Muscle of leg (tissue), 11 donors: ENCODE results near the gene POLR2L. TPM values are rescaled to one million over a fixed set of nuclear protein-coding genes. Genes with fewer than 3 reads are reported as not detected.

ENCODE experiments used
- DNase-seq: peaks from one replicate; pipeline ENCODE4 v3.0.0; 2013
- H3K27ac ChIP-seq: one replicate; pipeline ENCODE4 v1.5.1; 2013; ENCODE audit warnings: mild to moderate bottlenecking, low read length, control low read depth
- H3K27me3 ChIP-seq: one replicate; pipeline ENCODE4 v1.6.1; 2013; ENCODE audit warnings: low read length; ENCODE audit not compliant: control insufficient read depth, insufficient read depth
- H3K36me3 ChIP-seq: one replicate; pipeline ENCODE4 v1.6.1; 2013; ENCODE audit warnings: low read length; ENCODE audit not compliant: control insufficient read depth, insufficient read depth
- H3K4me1 ChIP-seq: one replicate; pipeline ENCODE4 v1.6.1; 2013; ENCODE audit warnings: low read length; ENCODE audit not compliant: control insufficient read depth, insufficient read depth
- H3K4me3 ChIP-seq: one replicate; pipeline ENCODE4 v1.5.1; 2013; ENCODE audit warnings: low read length, control low read depth
- H3K9me3 ChIP-seq: replicated peaks from 2 replicates; pipeline ENCODE4 v1.6.1; 2013; ENCODE audit warnings: low read depth, low read length; ENCODE audit not compliant: control insufficient read depth
- WGBS: methylation state at CpG from one replicate; pipeline ENCODE4 v1.1.5; 2013; ENCODE audit warnings: missing lambda C conversion rate; ENCODE audit not compliant: insufficient coverage; 5-methylcytosine and 5-hydroxymethylcytosine counted together
- polyA plus RNA-seq, 8 donors: library from polyadenylated mRNA; unstranded; fragments of 120-200 nt; gene quantifications; one replicate each; pipeline versions ENCODE4 v1.2.1 to v1.2.3, GENCODE V29; 2013; ENCODE audit warnings: inconsistent platforms in 1 of 8, low replicate concordance in 1 of 8; ENCODE audit not compliant: insufficient read length in 8 of 8, insufficient read depth in 1 of 8
- total RNA-seq: library from RNA; stranded (reverse); fragments of 120-200 nt; gene quantifications from one replicate; pipeline ENCODE4 v1.2.4, GENCODE V29; 2013

The POLR2L gene
- total and polyA plus RNA-seq, 9 donors, result 97.7 to 147 (median 120) TPM

DNA sequence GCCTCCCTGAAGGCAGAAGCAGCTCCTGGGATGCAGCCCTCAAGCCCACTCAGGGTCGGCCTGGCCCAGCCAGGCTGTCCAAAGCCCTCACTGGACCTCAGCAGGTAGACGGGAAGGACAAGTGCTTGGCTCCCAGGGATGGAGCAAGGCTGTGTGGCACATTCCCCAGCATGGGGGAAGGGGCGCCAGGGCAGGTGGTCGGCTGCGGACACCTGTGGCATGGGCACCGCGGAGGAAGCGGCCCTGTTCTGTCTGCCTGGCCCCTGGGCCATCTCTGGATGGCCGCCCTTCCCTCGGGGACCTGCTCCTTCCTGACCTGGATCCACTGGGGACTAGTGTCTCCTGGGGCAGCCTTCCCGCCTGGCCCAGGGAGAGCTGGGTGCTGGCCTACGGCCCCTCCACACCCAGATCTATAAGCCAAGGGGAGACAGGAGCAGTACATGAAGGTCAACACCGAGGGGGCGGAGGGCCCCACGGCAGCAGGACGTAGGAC lies 42.3 kb upstream of the POLR2L start:
- no peak overlapping the region for H3K27ac ChIP-seq
- H3K36me3 ChIP-seq, result peaks cover 53% of the 10 kb centered on the region
- H3K4me3 ChIP-seq, result no peak overlapping the region
- 89% methylated on average over 13 of the region's 16 CpGs for WGBS
- H3K9me3 ChIP-seq, result no peaks in the 10 kb centered on the region
- DNase-seq, result no peak
- H3K4me1 ChIP-seq, result peaks cover 20% of the 10 kb centered on the region
- no peaks in the 10 kb centered on the region for H3K27me3 ChIP-seq

DNA sequence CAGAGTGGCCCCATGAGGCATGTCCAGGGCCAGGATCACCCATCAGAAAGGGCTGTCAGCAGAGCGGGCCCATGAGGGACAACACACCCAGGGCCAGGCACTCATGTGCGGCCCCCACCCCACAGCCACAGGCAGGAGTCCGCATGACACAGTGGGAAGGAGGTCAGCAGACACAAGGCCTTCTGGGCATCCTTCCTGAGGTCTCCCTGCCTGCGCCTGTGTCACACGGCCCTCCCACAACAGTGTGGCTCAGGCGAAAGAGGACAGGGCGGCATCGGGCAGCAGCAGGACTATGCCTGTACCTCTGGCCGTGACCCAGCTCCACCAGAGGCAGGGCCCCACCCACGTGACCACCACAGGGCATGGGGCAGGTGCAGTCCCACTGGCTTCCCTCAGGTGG lies 41.2 kb upstream of the POLR2L start:
- Histone ChIP-seq H3K27ac (no peak overlapping the region), H3K9me3 (no peaks in the 10 kb centered on the region), H3K36me3 (peaks cover 58% of the 10 kb centered on the region), H3K4me1 (peaks cover 9% of the 10 kb centered on the region), H3K4me3 (no peak overlapping the region), H3K27me3 (no peaks in the 10 kb centered on the region)
- no peak for DNase-seq
- WGBS, result 93% methylated on average over 10 of the region's 10 CpGs

- Histone ChIP-seq H3K9me3 (no peaks in the 10 kb centered on the region), H3K27me3 (no peaks in the 10 kb centered on the region), H3K36me3 (peaks cover 50% of the 10 kb centered on the region), H3K27ac (no peak overlapping the region), H3K4me1 (peaks cover under 1% of the 10 kb centered on the region), H3K4me3 (no peak overlapping the region)
- WGBS, result 87% methylated on average over 4 of the region's 14 CpGs
- no peak for DNase-seq
Measured at GRCh38 chr11:882596-882995, 40.3 kb upstream of the POLR2L start.

DNA sequence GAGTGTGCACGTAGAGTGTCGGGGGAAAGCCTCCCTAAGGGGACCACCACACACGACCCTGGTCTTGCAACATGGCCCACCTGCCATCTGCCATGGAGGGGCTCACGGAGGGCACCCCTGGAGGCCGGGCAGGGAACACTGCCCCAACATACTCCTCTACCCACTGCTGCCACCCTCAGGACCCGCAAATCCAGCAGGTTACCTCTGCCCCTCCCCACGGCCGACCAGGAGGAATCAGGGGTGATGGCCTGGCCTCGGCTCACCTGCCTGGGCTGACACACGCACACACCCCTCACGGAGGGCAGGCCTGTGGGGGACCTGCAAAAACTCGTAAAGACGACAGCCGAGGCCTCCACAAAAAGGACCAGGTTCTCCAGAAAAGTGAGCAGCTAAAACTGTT lies 38.1 kb upstream of the POLR2L start:
- Histone ChIP-seq H3K9me3 (no peaks in the 10 kb centered on the region), H3K27me3 (no peaks in the 10 kb centered on the region), H3K36me3 (peaks cover 43% of the 10 kb centered on the region), H3K4me3 (no peak overlapping the region), H3K27ac (no peak overlapping the region), H3K4me1 (peaks cover 17% of the 10 kb centered on the region)
- 72% methylated on average over 9 of the region's 14 CpGs for WGBS
- no peak for DNase-seq

GRCh38 chr11:877565-877964 lies 35.2 kb upstream of the POLR2L start:
- peaks cover 40% of the 10 kb centered on the region for H3K4me1 ChIP-seq
- H3K4me3 ChIP-seq, result no peak overlapping the region
- H3K27ac ChIP-seq, result no peak overlapping the region
- no peaks in the 10 kb centered on the region for H3K9me3 ChIP-seq
- WGBS, result 94% methylated on average over 3 of the region's 11 CpGs
- no peak for DNase-seq
- no peaks in the 10 kb centered on the region for H3K27me3 ChIP-seq
- peaks cover 44% of the 10 kb centered on the region for H3K36me3 ChIP-seq

- Histone ChIP-seq H3K27me3 (no peaks in the 10 kb centered on the region), H3K36me3 (peaks cover 39% of the 10 kb centered on the region), H3K4me1 (peaks cover 40% of the 10 kb centered on the region), H3K4me3 (no peak overlapping the region), H3K9me3 (no peaks in the 10 kb centered on the region), H3K27ac (no peak overlapping the region)
- peak; percentile 81 for DNase-seq
- WGBS, result 54% methylated on average over 10 of the region's 12 CpGs
Measured at GRCh38 chr11:876545-876944, 34.2 kb upstream of the POLR2L start.

DNA sequence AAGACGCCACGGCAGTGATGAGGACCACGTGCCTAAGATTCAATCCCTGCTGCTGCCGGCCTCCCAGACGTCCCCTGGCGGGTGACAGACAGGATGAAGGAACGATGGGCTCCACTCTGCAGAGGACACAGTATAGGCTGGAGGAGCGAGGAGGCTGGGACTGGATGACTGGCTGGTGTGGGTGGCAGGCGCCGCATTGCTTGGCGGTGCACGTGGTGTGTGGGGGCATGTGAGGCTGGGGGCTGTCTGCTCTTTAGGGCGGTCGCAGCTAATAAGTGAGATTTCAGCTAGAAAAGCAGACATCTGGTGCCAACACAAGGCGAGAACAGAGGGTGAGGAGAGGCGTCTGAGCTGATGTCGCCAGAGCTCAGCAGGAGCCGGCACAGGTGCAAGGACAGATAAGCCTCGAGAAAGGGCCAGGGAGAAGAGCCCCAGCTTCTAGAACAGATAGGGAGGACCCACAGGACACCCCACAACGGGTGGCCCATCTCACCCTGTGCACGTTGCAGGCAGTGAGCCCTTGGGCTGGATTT lies 33.5 kb upstream of the POLR2L start:
- H3K4me1 ChIP-seq, result peaks cover 40% of the 10 kb centered on the region
- peaks cover 38% of the 10 kb centered on the region for H3K36me3 ChIP-seq
- H3K4me3 ChIP-seq, result no peak overlapping the region
- H3K9me3 ChIP-seq, result no peaks in the 10 kb centered on the region
- H3K27me3 ChIP-seq, result no peaks in the 10 kb centered on the region
- no peak overlapping the region for H3K27ac ChIP-seq
- no peak for DNase-seq
- WGBS, result 88% methylated on average over 21 of the region's 21 CpGs

DNA sequence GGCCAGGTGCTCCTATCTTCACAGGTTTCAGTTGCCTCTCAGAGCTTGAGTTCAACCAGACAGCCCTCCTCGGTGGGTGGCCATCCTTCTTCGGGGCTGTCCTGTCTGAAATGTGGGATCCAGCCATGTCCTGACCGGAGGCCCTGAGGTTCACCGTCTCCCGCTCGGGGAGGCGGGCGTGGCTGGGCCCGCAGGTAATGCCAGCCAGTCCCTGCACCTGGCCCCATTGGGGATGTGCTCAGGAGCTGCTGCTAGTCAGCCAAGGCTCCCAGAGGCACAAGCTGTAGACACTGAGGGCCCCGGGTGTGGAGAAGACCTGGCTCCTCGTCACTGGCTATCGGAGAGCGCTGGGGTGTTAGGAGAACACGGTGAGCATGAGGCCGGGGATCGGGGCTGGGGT lies 32.9 kb upstream of the POLR2L start:
- Histone ChIP-seq H3K36me3 (peaks cover 35% of the 10 kb centered on the region), H3K4me1 (peaks cover 40% of the 10 kb centered on the region), H3K27ac (no peak overlapping the region), H3K9me3 (no peaks in the 10 kb centered on the region), H3K4me3 (no peak overlapping the region), H3K27me3 (no peaks in the 10 kb centered on the region)
- WGBS, result 90% methylated on average over 15 of the region's 16 CpGs
- no peak for DNase-seq

DNA sequence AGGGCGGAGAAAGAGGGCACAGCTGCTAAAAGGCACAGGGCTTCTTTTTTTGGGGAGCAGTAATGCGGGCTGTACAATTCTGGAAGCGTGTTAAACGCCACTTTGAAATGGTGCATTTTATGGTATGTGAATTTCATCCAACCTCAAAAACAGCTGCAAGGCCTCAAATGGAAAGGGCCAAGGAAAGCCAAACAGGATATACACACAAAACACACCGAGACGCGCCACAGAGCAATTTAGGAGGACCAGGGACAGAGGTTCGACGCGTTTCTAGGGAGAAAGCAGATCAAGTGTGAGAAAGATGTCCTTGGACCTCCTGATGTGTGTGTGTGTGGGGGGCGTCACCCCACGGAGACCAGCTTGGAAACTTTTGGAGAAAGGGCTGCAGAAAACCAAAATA lies 31.4 kb upstream of the POLR2L start:
- WGBS, result 32% methylated on average over 3 of the region's 12 CpGs
- DNase-seq, result peak; percentile 76
- Histone ChIP-seq H3K9me3 (no peaks in the 10 kb centered on the region), H3K4me1 (peaks cover 40% of the 10 kb centered on the region), H3K27ac (peak overlapping the region; percentile 59), H3K4me3 (no peak overlapping the region), H3K36me3 (peaks cover 36% of the 10 kb centered on the region), H3K27me3 (no peaks in the 10 kb centered on the region)

- H3K36me3 ChIP-seq, result peaks cover 42% of the 10 kb centered on the region
- no peak overlapping the region for H3K4me3 ChIP-seq
- no peaks in the 10 kb centered on the region for H3K27me3 ChIP-seq
- WGBS, result 87% methylated on average over 6 of the region's 9 CpGs
- peak overlapping the region; percentile 55 for H3K27ac ChIP-seq
- peaks cover 40% of the 10 kb centered on the region for H3K4me1 ChIP-seq
- H3K9me3 ChIP-seq, result no peaks in the 10 kb centered on the region
- DNase-seq, result no peak
Measured at GRCh38 chr11:872799-873198, 30.5 kb upstream of the POLR2L start.

GRCh38 chr11:871472-871871 lies 29.1 kb upstream of the POLR2L start:
- no peak for DNase-seq
- WGBS, result 75% methylated on average over 9 of the region's 9 CpGs

More at GRCh38 chr11:871472-871871, 29.1 kb upstream of the POLR2L start:
- Histone ChIP-seq H3K36me3 (peaks cover 44% of the 10 kb centered on the region), H3K4me3 (no peak overlapping the region), H3K27ac (no peak overlapping the region), H3K4me1 (peaks cover 30% of the 10 kb centered on the region), H3K27me3 (no peaks in the 10 kb centered on the region), H3K9me3 (no peaks in the 10 kb centered on the region)
